HepG2 (cell line): ENCODE measurements around the gene ITGA2. TPM values are rescaled to one million over a fixed set of nuclear protein-coding genes. Genes with fewer than 3 reads are reported as not detected.

Source experiments
- ATAC-seq: fragments of 200-7000 bp; cut with Tn5 transposase; 3 replicates; pipeline ENCODE4 v1.9.1; 2020; ENCODE audit warnings: mild to moderate bottlenecking, moderate library complexity
- BruUV-seq: library from RNA; stranded (reverse); fragments of 400-500 nt; replicated peaks from 2 replicates; lab custom pipeline; 2021; lab: Mats Ljungman, UMichigan
- CTCF ChIA-PET: fragments of 300-600 bp; formaldehyde crosslinking; extraction: SDS; loops from one replicate; lab custom pipeline; 2021; ENCODE audit warnings: low total read pairs, inconsistent platforms, low intra/inter-chr PET ratio; lab: Yijun Ruan, JAX
- POLR2A ChIA-PET: fragments of 350-600 bp; sonication (Branson Sonifier 250); formaldehyde crosslinking; loops from one replicate; lab custom pipeline; 2020; ENCODE audit warnings: antibody characterized with exemption, inconsistent platforms; lab: Yijun Ruan, JAX
- DNase-seq: peaks from one replicate; pipeline ENCODE4 v3.0.0-alpha.2; 2015; ENCODE audit warnings: low spot score
- FAIRE-seq: peaks from 3 replicates; lab custom pipeline; 2011; peaks lifted over from hg19 to GRCh38; lab: Jason Lieb, UNC
- H2AFZ ChIP-seq: one replicate; pipeline ENCODE4 v1.6.1; 2011; ENCODE audit warnings: low read length, inconsistent platforms
- H3K27ac ChIP-seq: fragments of 300-600 bp; 3 replicates; pipeline ENCODE4 v1.8.0; 2011; ENCODE audit warnings: mixed run types, mild to moderate bottlenecking, mixed read lengths, low read length, inconsistent platforms; ENCODE audit not compliant: insufficient read depth; ENCODE audit errors: extremely low read length
- H3K27me3 ChIP-seq, 2 experiments: fragments of 200-600 bp in 1 of 2; 2 replicates in 1 of 2; 3 replicates in 1 of 2; pipeline versions ENCODE4 v1.6.0 to v1.8.0; 2011; ENCODE audit warnings: low read length in 2 of 2, mild to moderate bottlenecking in 2 of 2, moderate library complexity in 2 of 2, inconsistent platforms in 1 of 2; ENCODE audit not compliant: insufficient read depth in 2 of 2, control insufficient read depth in 1 of 2
- H3K36me3 ChIP-seq, 2 experiments: fragments of 200-600 bp in 1 of 2; replicated peaks in 1 of 2; 2 replicates in 1 of 2; 3 replicates in 1 of 2; pipeline versions ENCODE4 v1.5.1 to v1.8.0; 2011; ENCODE audit warnings: low read length in 2 of 2, inconsistent platforms in 1 of 2; ENCODE audit not compliant: insufficient read depth in 2 of 2, control insufficient read depth in 1 of 2
- H3K4me1 ChIP-seq: 2 replicates; pipeline ENCODE4 v1.5.1; 2012; ENCODE audit warnings: low read length, inconsistent platforms; ENCODE audit not compliant: insufficient read depth
- H3K4me2 ChIP-seq: 2 replicates; pipeline ENCODE4 v1.6.0; 2011; ENCODE audit warnings: low read depth, low read length, inconsistent platforms
- H3K4me3 ChIP-seq, 3 experiments: fragments of 200-600 bp in 1 of 3; sonication (generic), shearing (Covaris generic) in 1 of 3; replicated peaks in 1 of 3; 2 replicates each; pipeline ENCODE4 v1.5.1; 2011 to 2016; ENCODE audit warnings: low read length in 3 of 3, inconsistent platforms in 2 of 3, low read depth in 2 of 3, mild to moderate bottlenecking in 2 of 3, control low read depth in 1 of 3, mixed read lengths in 1 of 3; ENCODE audit not compliant: insufficient read depth in 1 of 3
- H3K79me2 ChIP-seq: one replicate; pipeline ENCODE4 v1.6.1; 2011; ENCODE audit warnings: low read length, inconsistent platforms; ENCODE audit not compliant: insufficient read depth
- H3K9ac ChIP-seq: 2 replicates; pipeline ENCODE4 v1.6.0; 2011; ENCODE audit warnings: mild to moderate bottlenecking, low read depth, low read length, inconsistent platforms; ENCODE audit not compliant: insufficient read depth
- H3K9me3 ChIP-seq: 2 replicates; pipeline ENCODE4 v1.5.1; 2012; ENCODE audit warnings: mild to moderate bottlenecking, low read length
- H4K20me1 ChIP-seq: 2 replicates; pipeline ENCODE4 v1.6.0; 2011; ENCODE audit warnings: inconsistent platforms, mild to moderate bottlenecking, low read length, moderate library complexity; ENCODE audit not compliant: insufficient read depth
- FOSL1 ChIP-seq: sonication (generic); formaldehyde crosslinking; IDR thresholded peaks from 2 replicates; pipeline ENCODE4 v1.9.0; 2021; ENCODE audit warnings: missing genetic modification reagents, borderline replicate concordance
- GPBP1L1 ChIP-seq: sonication (generic); formaldehyde crosslinking; IDR thresholded peaks from 2 replicates; pipeline ENCODE4 v1.5.0; 2020; ENCODE audit warnings: mild to moderate bottlenecking, missing genetic modification reagents
- NR3C1 ChIP-seq: sonication (generic); formaldehyde crosslinking; IDR thresholded peaks from 2 replicates; pipeline ENCODE4 v1.4.0; 2020; ENCODE audit warnings: missing genetic modification reagents
- REL ChIP-seq: sonication (generic); formaldehyde crosslinking; conservative IDR thresholded peaks from 2 replicates; pipeline ENCODE4 v1.8.0; 2022; ENCODE audit warnings: mild to moderate bottlenecking, missing genetic modification reagents, moderate library complexity
- ZNF275 ChIP-seq: sonication (generic); formaldehyde crosslinking; IDR thresholded peaks from 2 replicates; pipeline ENCODE4 v1.8.0; 2022; ENCODE audit warnings: missing genetic modification reagents, mild to moderate bottlenecking, inconsistent platforms, borderline replicate concordance
- ZNF670 ChIP-seq: sonication (generic); formaldehyde crosslinking; IDR thresholded peaks from 2 replicates; pipeline ENCODE4 v1.8.0; 2022; ENCODE audit warnings: mild to moderate bottlenecking, missing genetic modification reagents, borderline replicate concordance
- WGBS: methylation state at CpG from one replicate; pipeline ENCODE4 v1.1.6; 2017; ENCODE audit warnings: low lambda C conversion rate; 5-methylcytosine and 5-hydroxymethylcytosine counted together
- in situ Hi-C: cut with HindIII; loops from 2 replicates; pipeline ENCODE4 v1.10.0; 2017; ENCODE audit warnings: low pct_unique_long_range_greater_than_20kb; ENCODE audit not compliant: extremely low pct_ligation_motif_present
- intact Hi-C: fragments of 100-400 bp; cut with micrococcal nuclease; formaldehyde crosslinking; loops from one replicate; pipeline ENCODE4 v1.10.0; 2022; ENCODE audit not compliant: unreplicated experiment
- polyA plus RNA-seq, 8 experiments: library from polyadenylated mRNA; depleted of rRNA in 3 of 8; stranded (reverse) in 7 of 8; unstranded in 1 of 8; fragments of >200 nt; fragmentation: Illumina TruSeq in 4 of 8; extraction: Trizol in 4 of 8; gene quantifications; 2 replicates each; pipeline versions ENCODE4 v1.2.1 to v1.2.3, GENCODE V29; 2011 to 2016; ENCODE audit warnings: low read depth in 4 of 8, missing spikeins in 1 of 8, mixed read lengths in 1 of 8; ENCODE audit not compliant: insufficient read depth in 1 of 8
- total RNA-seq, 5 experiments: library from RNA; depleted of rRNA; stranded (reverse); fragments of >200 nt; fragmentation: Illumina TruSeq; extraction: Trizol; gene quantifications; 2 replicates each; pipeline ENCODE4 v1.2.3, GENCODE V29; 2016; ENCODE audit warnings: low read depth in 1 of 5

Gene ITGA2
- total and polyA plus RNA-seq, 2 of the 13 experiments (the other 11 are each of a cell fraction or from before 2014, with no cell fraction given): 15.8 to 58.3 TPM

DNA sequence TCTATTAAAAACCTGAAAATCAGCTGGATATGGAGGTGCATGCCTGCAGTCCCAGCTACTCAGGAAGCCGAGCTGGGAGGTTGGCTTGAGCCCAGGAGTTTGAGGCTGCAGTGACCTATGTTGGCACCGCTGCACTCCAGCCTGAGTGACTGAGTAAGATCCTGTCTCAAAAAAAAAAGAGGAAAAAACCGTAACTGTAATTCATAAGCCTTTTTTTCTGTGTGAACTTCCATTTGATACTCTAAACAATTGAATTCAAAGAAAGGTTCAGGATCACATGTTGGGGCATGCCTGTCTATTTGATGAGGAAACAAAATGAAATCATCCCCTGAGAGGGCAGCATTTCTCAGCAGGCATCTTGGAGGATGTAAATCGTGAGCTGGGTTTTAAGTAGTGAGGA lies 38.8 kb downstream of the ITGA2 start:
- Histone ChIP-seq H3K4me3 (no peak overlapping the region), H3K79me2 (peaks cover 49% of the 10 kb centered on the region), H4K20me1 (no peaks in the 10 kb centered on the region; the same call in 1 of the 2 replicates), H3K9ac (no peak overlapping the region), H3K4me2 (no peak overlapping the region), H3K36me3 (peaks cover 12 to 38% of the 10 kb centered on the region in 2 experiments), H3K27ac (no peak overlapping the region), H3K4me1 (peaks cover 100% of the 10 kb centered on the region), H2AFZ (no peak overlapping the region), H3K9me3 (no peaks in the 10 kb centered on the region), H3K27me3 (no peaks in the 10 kb centered on the region)
- intact Hi-C loops (no loop called here), in situ Hi-C loops (no loop called here)
- WGBS: 98% methylated on average over 4 of the region's 4 CpGs
- FAIRE-seq (no peak), DNase-seq (no peak), ATAC-seq (no peak)
- ChIA-PET CTCF (no interaction called here), POLR2A (no interaction called here)
- BruUV-seq: no TSS peak
- TF ChIP-seq REL (CRISPR knock-in tag): no peak
- no peak for TF ChIP-seq FOSL1 (CRISPR knock-in tag)
- TF ChIP-seq GPBP1L1: no peak
- no peak for TF ChIP-seq ZNF670 (CRISPR knock-in tag)
- no peak for TF ChIP-seq ZNF275 (CRISPR knock-in tag)
- no peak for TF ChIP-seq NR3C1 (CRISPR knock-in tag)
